SK-N-SH (cell line): ENCODE measurements around the gene SLC35A4. TPM values are rescaled to one million over a fixed set of nuclear protein-coding genes. Genes with fewer than 3 reads are reported as not detected.
"Not testable (repeated sequence)": the region's sequence is repeated elsewhere in the genome, so short reads cannot be mapped to it uniquely, and the experiment has no call there.

Experiments
- CTCF ChIA-PET: fragments of 300-600, 350-600 bp; formaldehyde crosslinking; extraction: SDS; loops from one replicate; lab custom pipeline; 2021; lab: Yijun Ruan, JAX
- POLR2A ChIA-PET: fragments of 350-600 bp; sonication (Branson Sonifier 250); formaldehyde crosslinking; extraction: SDS; loops from one replicate; lab custom pipeline; 2020; ENCODE audit warnings: antibody characterized with exemption, inconsistent platforms; lab: Yijun Ruan, JAX
- DNase-seq: peaks from one replicate; pipeline ENCODE4 v3.0.0; 2012
- H2AFZ ChIP-seq: fragments of 200-600 bp; sonication (generic); 2 replicates; pipeline ENCODE4 v1.8.1; 2016; ENCODE audit warnings: antibody characterized with exemption, mild to moderate bottlenecking, low read depth
- H3F3A ChIP-seq: fragments of 200-600 bp; sonication (generic); replicated peaks from 2 replicates; pipeline ENCODE3; 2016; ENCODE audit warnings: antibody characterized with exemption, mild to moderate bottlenecking; ENCODE audit not compliant: insufficient read depth
- H3K27ac ChIP-seq, 2 experiments: fragments of 200-500 bp in 1 of 2; fragments of 200-600 bp in 1 of 2; sonication (Bioruptor generic) in 1 of 2; sonication (generic), shearing (Covaris generic) in 1 of 2; 2 replicates each; pipeline versions ENCODE4 v1.5.1 to v1.6.1; 2014 to 2016; ENCODE audit warnings: low read depth in 2 of 2, inconsistent platforms in 1 of 2, low read length in 1 of 2, mild to moderate bottlenecking in 1 of 2, mixed read lengths in 1 of 2
- H3K27me3 ChIP-seq: fragments of 200-600 bp; sonication (generic), shearing (Covaris generic); 2 replicates; pipeline ENCODE4 v1.6.1; 2016; ENCODE audit warnings: mixed run types; ENCODE audit not compliant: insufficient read depth
- H3K36me3 ChIP-seq, 2 experiments: fragments of 200-500 bp in 1 of 2; fragments of 200-600 bp in 1 of 2; sonication (Bioruptor generic) in 1 of 2; sonication (generic) in 1 of 2; replicated peaks in 1 of 2; 2 replicates each; pipeline versions ENCODE3 to v1.5.1; 2014 to 2016; ENCODE audit warnings: low read length in 1 of 2, mild to moderate bottlenecking in 1 of 2; ENCODE audit not compliant: insufficient read depth in 2 of 2, control insufficient read depth in 1 of 2
- H3K4me1 ChIP-seq, 2 experiments: fragments of 200-500 bp in 1 of 2; fragments of 200-600 bp in 1 of 2; sonication (Bioruptor generic) in 1 of 2; sonication (generic), shearing (Covaris generic) in 1 of 2; 2 replicates each; pipeline versions ENCODE4 v1.5.1 to v1.6.1; 2014 to 2016; ENCODE audit warnings: low read depth in 1 of 2, low read length in 1 of 2, mixed run types in 1 of 2; ENCODE audit not compliant: insufficient read depth in 2 of 2, control insufficient read depth in 1 of 2
- H3K4me2 ChIP-seq: fragments of 200-600 bp; sonication (generic), shearing (Covaris generic); 2 replicates; pipeline ENCODE4 v1.6.1; 2017; ENCODE audit warnings: mixed run types
- H3K4me3 ChIP-seq, 2 experiments: fragments of 200-500 bp in 1 of 2; fragments of 200-600 bp in 1 of 2; sonication (Bioruptor generic) in 1 of 2; sonication (generic), shearing (Covaris generic) in 1 of 2; 2 replicates each; pipeline versions ENCODE4 v1.5.1 to v1.8.1; 2014 to 2016; ENCODE audit warnings: low read depth in 2 of 2, inconsistent platforms in 1 of 2, low read length in 1 of 2, mild to moderate bottlenecking in 1 of 2, mixed read lengths in 1 of 2, moderate library complexity in 1 of 2
- H3K79me2 ChIP-seq: fragments of 200-600 bp; sonication (generic); 2 replicates; pipeline ENCODE4 v1.8.1; 2017; ENCODE audit warnings: mild to moderate bottlenecking; ENCODE audit not compliant: insufficient read depth
- H3K9ac ChIP-seq: fragments of 200-600 bp; sonication (generic); 2 replicates; pipeline ENCODE4 v1.6.1; 2017; ENCODE audit warnings: mixed run types
- H3K9me2 ChIP-seq: fragments of 200-600 bp; sonication (generic); 2 replicates; pipeline ENCODE4 v1.6.1; 2017; ENCODE audit warnings: mixed run types
- H3K9me3 ChIP-seq: fragments of 200-600 bp; sonication (generic); 2 replicates; pipeline ENCODE4 v1.6.1; 2017; ENCODE audit warnings: mixed run types, mild to moderate bottlenecking, moderate library complexity
- H4K20me1 ChIP-seq: fragments of 200-600 bp; sonication (generic); 2 replicates; pipeline ENCODE4 v1.6.1; 2017; ENCODE audit warnings: mild to moderate bottlenecking, mixed run types; ENCODE audit not compliant: insufficient read depth
- CHD2 ChIP-seq: fragments of 150-350 bp; IDR thresholded peaks from 2 replicates; pipeline ENCODE4 v1.6.1; 2018; ENCODE audit warnings: low read length; ENCODE audit not compliant: partially characterized antibody
- CTCF ChIP-seq: fragments of 200-600 bp; sonication (generic); IDR thresholded peaks from 2 replicates; pipeline ENCODE4 v1.6.1; 2017; ENCODE audit warnings: antibody characterized with exemption, mild to moderate bottlenecking, moderate library complexity
- EZH2phosphoT487 ChIP-seq: fragments of 200-600 bp; sonication (generic); IDR thresholded peaks from 2 replicates; pipeline ENCODE4 v1.6.1; 2017; ENCODE audit warnings: low read depth, mixed run types, mild to moderate bottlenecking, antibody characterized with exemption, moderate library complexity, borderline replicate concordance
- FOSL2 ChIP-seq: IDR thresholded peaks from 2 replicates; pipeline ENCODE4 v1.4.0; 2012; ENCODE audit warnings: low read depth, mild to moderate bottlenecking, moderate library complexity, borderline replicate concordance
- FOXM1 ChIP-seq: IDR thresholded peaks from 2 replicates; pipeline ENCODE4 v1.4.0; 2012; ENCODE audit warnings: low read depth, mild to moderate bottlenecking
- GABPA ChIP-seq: IDR thresholded peaks from 2 replicates; pipeline ENCODE4 v1.4.0; 2012; ENCODE audit warnings: low read depth, mild to moderate bottlenecking
- GATA2 ChIP-seq: sonication (generic); formaldehyde crosslinking; IDR thresholded peaks from 2 replicates; pipeline ENCODE4 v1.5.0; 2020; ENCODE audit warnings: mild to moderate bottlenecking, missing genetic modification reagents
- JUND ChIP-seq: IDR thresholded peaks from 2 replicates; pipeline ENCODE4 v1.4.0; 2012
- MXI1 ChIP-seq: IDR thresholded peaks from 2 replicates; pipeline ENCODE4 v1.6.1; 2012; ENCODE audit warnings: mild to moderate bottlenecking, low read depth, low read length, improper control_type of control experiment
- RAD21 ChIP-seq: IDR thresholded peaks from 2 replicates; pipeline ENCODE4 v1.6.1; 2012; ENCODE audit warnings: mild to moderate bottlenecking, low read length
- RCOR1 ChIP-seq: fragments of 150-350 bp; IDR thresholded peaks from 2 replicates; pipeline ENCODE4 v1.6.1; 2017; ENCODE audit warnings: antibody characterized with exemption, low read length
- RFX5 ChIP-seq: IDR thresholded peaks from 2 replicates; pipeline ENCODE4 v1.6.1; 2012; ENCODE audit warnings: mild to moderate bottlenecking, improper control_type of control experiment, low read length
- SIN3A ChIP-seq: IDR thresholded peaks from 2 replicates; pipeline ENCODE4 v1.6.1; 2012; ENCODE audit warnings: low read depth, mild to moderate bottlenecking, low read length, moderate library complexity, borderline replicate concordance
- SMC3 ChIP-seq: IDR thresholded peaks from 2 replicates; pipeline ENCODE4 v1.6.1; 2012; ENCODE audit warnings: low read depth, low read length, improper control_type of control experiment
- TAF1 ChIP-seq: IDR thresholded peaks from 2 replicates; pipeline ENCODE4 v1.6.1; 2012; ENCODE audit warnings: low read depth, mild to moderate bottlenecking, low read length, moderate library complexity, borderline replicate concordance
- USF1 ChIP-seq: IDR thresholded peaks from 2 replicates; pipeline ENCODE4 v1.4.0; 2012; ENCODE audit warnings: low read depth, borderline replicate concordance
- YY1 ChIP-seq: IDR thresholded peaks from 2 replicates; pipeline ENCODE4 v1.4.0; 2012; ENCODE audit warnings: low read depth, mild to moderate bottlenecking
- WGBS: methylation state at CpG from one replicate; pipeline ENCODE4 v1.1.6; 2017; ENCODE audit warnings: low lambda C conversion rate; 5-methylcytosine and 5-hydroxymethylcytosine counted together
- polyA plus RNA-seq, 3 experiments: library from polyadenylated mRNA; depleted of rRNA; stranded (reverse); fragments of >200 nt; gene quantifications; 2 replicates each; pipeline ENCODE4 v1.2.3, GENCODE V29; 2012
- TF ChIP-seq, protein P1 (sequence below): fragments of 150-350 bp; IDR thresholded peaks from 2 replicates; pipeline ENCODE4 v1.6.1; 2017; ENCODE audit warnings: antibody characterized with exemption, low read length, low read depth, borderline replicate concordance
- TF ChIP-seq, protein P2 (sequence below): IDR thresholded peaks from 2 replicates; pipeline ENCODE4 v1.4.0; 2012; ENCODE audit warnings: low read depth

SLC35A4 gene
- polyA plus RNA-seq, 1 of the 3 experiments (the other 2 are of a cell fraction): 56.2 TPM

DNA sequence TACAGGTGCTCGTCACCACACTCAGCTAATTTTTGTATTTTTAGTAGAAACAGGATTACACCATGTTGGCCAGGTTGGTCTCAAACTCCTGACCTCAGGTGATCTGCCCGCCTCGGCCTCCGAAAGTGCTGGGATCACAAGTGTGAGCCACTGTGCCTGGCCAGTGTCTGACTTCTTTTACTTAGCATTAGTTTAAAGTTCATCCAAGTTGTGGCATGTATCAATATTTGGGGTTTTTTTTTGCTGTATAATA, 38.7 kb downstream of the SLC35A4 start:
- H3F3A ChIP-seq, H3K27ac ChIP-seq, H3K36me3 ChIP-seq, H3K4me1 ChIP-seq, DNase-seq, H4K20me1 ChIP-seq, H3K9ac ChIP-seq, CTCF ChIA-PET, H2AFZ ChIP-seq, POLR2A ChIA-PET, H3K4me2 ChIP-seq, H3K27me3 ChIP-seq, H3K9me3 ChIP-seq, H3K79me2 ChIP-seq, H3K9me2 ChIP-seq, H3K4me3 ChIP-seq: not testable (repeated sequence)
- WGBS: 80% methylated on average over 4 of the region's 4 CpGs

DNA sequence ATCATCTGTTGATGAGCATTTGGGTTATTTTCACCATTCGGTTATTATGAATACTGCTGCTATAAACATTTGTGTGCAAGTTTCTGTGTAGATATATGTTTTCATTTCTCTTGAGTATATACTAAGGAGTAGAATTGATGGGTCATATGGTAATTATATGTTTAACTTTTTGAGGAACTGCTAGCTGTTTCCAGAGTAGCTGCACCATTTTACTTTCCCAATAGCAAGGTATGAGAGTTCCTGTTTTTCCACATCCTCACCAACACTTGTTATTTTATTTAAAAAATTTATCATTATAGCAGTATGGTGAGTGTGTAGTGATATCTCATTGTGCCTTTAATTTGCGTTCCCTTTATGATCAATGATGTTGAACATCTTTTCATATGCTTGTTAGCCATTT, 39.1 kb downstream of the SLC35A4 start:
- 42% methylated on average over 2 of the region's 2 CpGs for WGBS
- Histone ChIP-seq H3K27ac (no peak overlapping the region), H4K20me1 (no peaks in the 10 kb centered on the region), H3K9me3 (no peaks in the 10 kb centered on the region), H3K27me3 (no peaks in the 10 kb centered on the region)
- TF ChIP-seq GATA2 (no peak), GABPA (no peak), MXI1 (no peak), RCOR1 (no peak), EZH2phosphoT487 (no peak), RFX5 (no peak), USF1 (no peak), FOXM1 (no peak), SIN3A (no peak), SMC3 (no peak), CHD2 (no peak), CTCF (no peak), TAF1 (no peak), YY1 (no peak), RAD21 (no peak), JUND (no peak), FOSL2 (no peak)
- TF ChIP-seq, protein P1, sequence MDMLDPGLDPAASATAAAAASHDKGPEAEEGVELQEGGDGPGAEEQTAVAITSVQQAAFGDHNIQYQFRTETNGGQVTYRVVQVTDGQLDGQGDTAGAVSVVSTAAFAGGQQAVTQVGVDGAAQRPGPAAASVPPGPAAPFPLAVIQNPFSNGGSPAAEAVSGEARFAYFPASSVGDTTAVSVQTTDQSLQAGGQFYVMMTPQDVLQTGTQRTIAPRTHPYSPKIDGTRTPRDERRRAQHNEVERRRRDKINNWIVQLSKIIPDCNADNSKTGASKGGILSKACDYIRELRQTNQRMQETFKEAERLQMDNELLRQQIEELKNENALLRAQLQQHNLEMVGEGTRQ: no peak
- TF ChIP-seq, protein P2, sequence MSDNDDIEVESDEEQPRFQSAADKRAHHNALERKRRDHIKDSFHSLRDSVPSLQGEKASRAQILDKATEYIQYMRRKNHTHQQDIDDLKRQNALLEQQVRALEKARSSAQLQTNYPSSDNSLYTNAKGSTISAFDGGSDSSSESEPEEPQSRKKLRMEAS: no peak
- TF ChIP-seq, all 33 proteins: peak for 0
- Histone ChIP-seq H3K9ac (no peak overlapping the region), H3K36me3 (no peaks in the 10 kb centered on the region), H3K9me2 (no peaks in the 10 kb centered on the region), H2AFZ (no peak overlapping the region), H3K79me2 (no peaks in the 10 kb centered on the region), H3K4me1 (no peaks in the 10 kb centered on the region), H3K4me2 (no peak overlapping the region), H3F3A (no peaks in the 10 kb centered on the region), H3K4me3 (no peak overlapping the region)
- no peak for DNase-seq
- ChIA-PET CTCF (interaction anchor here (1.1 kb wide), 1 partner anchor 35 kb away, joined by 4 read pairs; no protein-coding TSS in a partner anchor), POLR2A (no interaction called here)
